Activated T-cell treated with anti-CD3 and anti-CD28 coated beads, Interleukin-2, amount 50 U/mL, for 72 hours (primary cell): ENCODE measurements around the gene MPZL2. TPM values are rescaled to one million over a fixed set of nuclear protein-coding genes. Genes with fewer than 3 reads are reported as not detected.

Experiments used
- ATAC-seq, 2 donors: fragments of 150-1000 bp; cut with Tn5 transposase; replicated peaks in 1 of 2; 2 replicates each; pipeline ENCODE4 v1.10.0; 2021; ENCODE audit warnings: moderate library complexity in 2 of 2, mild to moderate bottlenecking in 1 of 2
- DNase-seq, 2 donors: peaks; one replicate each; pipeline ENCODE4 v3.0.0; 2021 to 2022; ENCODE audit warnings: mixed read lengths in 1 of 2
- H3K27ac Mint-ChIP-seq: one replicate; pipeline ENCODE4 v1.8.0; 2022; ENCODE audit warnings: mild to moderate bottlenecking, moderate library complexity, mixed read lengths
- H3K27me3 Mint-ChIP-seq: one replicate; pipeline ENCODE4 v1.8.0; 2022; ENCODE audit warnings: low read depth, mixed read lengths
- H3K36me3 Mint-ChIP-seq, 2 donors: one replicate each; pipeline ENCODE4 v1.8.0; 2022; ENCODE audit warnings: mixed read lengths in 2 of 2, mild to moderate bottlenecking in 1 of 2; ENCODE audit not compliant: insufficient read depth in 2 of 2
- H3K4me1 Mint-ChIP-seq: one replicate; pipeline ENCODE4 v1.8.0; 2022; ENCODE audit warnings: low read depth, mixed read lengths
- H3K4me3 Mint-ChIP-seq, 2 donors: one replicate each; pipeline ENCODE4 v1.8.0; 2022; ENCODE audit warnings: mild to moderate bottlenecking in 2 of 2, mixed read lengths in 2 of 2, moderate library complexity in 2 of 2
- H3K9me3 Mint-ChIP-seq, 2 donors: one replicate each; pipeline ENCODE4 v1.8.0; 2022; ENCODE audit warnings: mixed read lengths in 2 of 2
- total RNA-seq, 2 donors: library from RNA; stranded (reverse); gene quantifications; one replicate each; pipeline ENCODE4 v1.2.3, GENCODE V29; 2022

The MPZL2 gene
- total RNA-seq, 2 donors from 2014 or later = 10.1 to 12.9 TPM

- Mint-ChIP-seq H3K9me3 (no peaks in the 10 kb centered on the region), H3K4me1 (peaks cover 26% of the 10 kb centered on the region), H3K4me3 (peak overlapping the region; percentile 9 to 59), H3K36me3 (peaks cover 22 to 40% of the 10 kb centered on the region in 2 donors), H3K27ac (peak overlapping the region; percentile 49), H3K27me3 (no peaks in the 10 kb centered on the region)
- ATAC-seq (peak; percentile 0 to 3), DNase-seq (no peak)
Measured at GRCh38 chr11:118233377-118233776, 30.7 kb downstream of the MPZL2 start.

- DNase-seq = peak; percentile 68 to 80
- no peaks in the 10 kb centered on the region for H3K9me3 Mint-ChIP-seq
- H3K27me3 Mint-ChIP-seq = no peaks in the 10 kb centered on the region
- H3K4me3 Mint-ChIP-seq = peak overlapping the region; percentile 41 to 59
- peak; percentile 86 to 88 for ATAC-seq
- peaks cover 25 to 39% of the 10 kb centered on the region in 2 donors for H3K36me3 Mint-ChIP-seq
- H3K27ac Mint-ChIP-seq = peak overlapping the region; percentile 49
- H3K4me1 Mint-ChIP-seq = peaks cover 19% of the 10 kb centered on the region
Measured at GRCh38 chr11:118232659-118233058, 31.4 kb downstream of the MPZL2 start.

GRCh38 chr11:118231461-118231860 is 32.6 kb downstream of the MPZL2 start:
- Mint-ChIP-seq H3K9me3 (peaks cover 0 to 2% of the 10 kb centered on the region in 2 donors), H3K27me3 (no peaks in the 10 kb centered on the region), H3K4me3 (no peak overlapping the region), H3K4me1 (peaks cover 7% of the 10 kb centered on the region), H3K36me3 (peaks cover 30 to 40% of the 10 kb centered on the region in 2 donors), H3K27ac (no peak overlapping the region)
- no peak for ATAC-seq
- DNase-seq = peak in 1 of 2 donors; percentile 3

DNA sequence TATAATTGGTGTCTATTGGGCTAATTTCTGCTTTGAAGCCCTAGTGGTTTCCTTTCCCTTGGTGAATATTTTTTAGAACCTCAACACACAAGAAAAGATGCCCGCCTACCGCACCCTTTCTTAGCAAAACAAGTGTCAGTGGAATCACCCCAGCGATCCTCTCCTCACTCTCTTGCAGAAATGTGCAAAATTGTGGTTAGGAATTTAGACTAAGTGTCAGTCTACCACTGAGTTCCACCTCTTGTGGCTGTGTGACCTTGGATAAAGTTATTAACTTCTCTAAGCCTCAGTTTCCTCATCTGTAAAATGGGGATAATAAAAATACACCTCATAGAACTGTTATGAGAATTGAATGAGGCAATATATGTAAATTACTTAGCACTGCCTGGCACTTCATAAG is 34.0 kb downstream of the MPZL2 start:
- DNase-seq = no peak
- Mint-ChIP-seq H3K27me3 (no peaks in the 10 kb centered on the region), H3K4me3 (peak overlapping the region in 1 of 2 donors; percentile 19), H3K9me3 (peaks cover 4 to 7% of the 10 kb centered on the region in 2 donors), H3K36me3 (peaks cover 32 to 46% of the 10 kb centered on the region in 2 donors), H3K27ac (no peak overlapping the region), H3K4me1 (no peaks in the 10 kb centered on the region)
- no peak for ATAC-seq

DNA sequence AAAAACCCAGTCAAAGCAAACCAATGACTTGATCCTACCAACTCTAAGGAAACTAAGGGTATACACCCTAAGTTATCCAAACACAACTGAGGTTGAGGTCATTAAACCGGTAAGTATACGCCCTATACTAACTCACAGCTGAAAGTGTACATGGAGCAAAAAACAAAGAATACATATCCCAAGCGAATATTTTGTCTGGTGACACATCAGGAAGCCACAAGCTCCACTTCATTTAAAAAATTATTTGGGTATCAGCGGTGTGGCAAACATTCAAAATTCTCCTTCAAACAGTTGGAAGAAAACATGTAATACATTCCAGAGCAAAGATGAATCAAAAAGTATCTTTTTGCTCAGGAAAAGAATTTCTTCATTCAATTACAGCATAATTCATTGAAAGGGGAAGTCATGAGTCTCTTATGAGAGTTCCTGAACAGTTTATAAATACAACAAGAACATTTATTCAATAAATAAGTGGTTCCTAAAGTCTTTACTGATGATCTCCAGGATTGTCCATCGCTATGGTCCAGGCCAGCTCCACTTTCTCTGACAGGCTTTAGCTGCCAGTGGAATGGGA is 34.7 kb downstream of the MPZL2 start:
- peak overlapping the region; percentile 60 to 88 for H3K4me3 Mint-ChIP-seq
- DNase-seq = no peak
- H3K27me3 Mint-ChIP-seq = no peaks in the 10 kb centered on the region
- peaks cover 29 to 50% of the 10 kb centered on the region in 2 donors for H3K36me3 Mint-ChIP-seq
- H3K27ac Mint-ChIP-seq = no peak overlapping the region
- H3K9me3 Mint-ChIP-seq = peaks cover 4 to 7% of the 10 kb centered on the region in 2 donors
- H3K4me1 Mint-ChIP-seq = no peaks in the 10 kb centered on the region
- ATAC-seq = no peak

- Mint-ChIP-seq H3K9me3 (peaks cover 4 to 7% of the 10 kb centered on the region in 2 donors), H3K27ac (no peak overlapping the region), H3K4me3 (peak overlapping the region; percentile 60 to 88), H3K4me1 (peaks cover 7% of the 10 kb centered on the region), H3K27me3 (no peaks in the 10 kb centered on the region), H3K36me3 (peaks cover 27 to 48% of the 10 kb centered on the region in 2 donors)
- ATAC-seq = peak; percentile 3 to 14
- DNase-seq = peak; percentile 59 to 62
Measured at GRCh38 chr11:118227865-118228785, 36.0 kb downstream of the MPZL2 start.

DNA sequence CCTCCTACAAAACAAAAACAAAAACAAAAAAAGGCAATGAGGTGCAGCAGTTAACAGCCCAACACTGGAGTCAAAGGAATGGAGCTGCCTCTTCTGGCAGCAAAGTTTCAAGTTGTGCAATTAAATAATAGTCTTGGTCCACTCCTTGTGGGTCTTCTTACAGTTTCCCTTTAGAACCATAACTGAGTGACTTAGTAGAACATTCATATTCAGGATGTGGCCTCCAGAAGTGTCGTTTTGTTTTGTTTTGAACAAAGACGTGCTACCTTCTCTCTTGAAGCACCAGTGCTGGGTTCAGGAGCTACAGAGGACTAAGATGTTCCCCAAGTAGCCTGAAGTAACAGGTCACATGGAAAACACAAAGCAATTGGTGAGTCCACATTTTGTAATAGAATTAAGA is 37.3 kb downstream of the MPZL2 start:
- no peak overlapping the region for H3K27ac Mint-ChIP-seq
- DNase-seq (no peak), ATAC-seq (peak; percentile 14 to 19)
- peaks cover 26 to 57% of the 10 kb centered on the region in 2 donors for H3K36me3 Mint-ChIP-seq
- H3K27me3 Mint-ChIP-seq = no peaks in the 10 kb centered on the region
- peak overlapping the region; percentile 60 to 88 for H3K4me3 Mint-ChIP-seq
- peaks cover 4 to 7% of the 10 kb centered on the region in 2 donors for H3K9me3 Mint-ChIP-seq
- peaks cover 20% of the 10 kb centered on the region for H3K4me1 Mint-ChIP-seq

GRCh38 chr11:118226296-118226695 is 37.8 kb downstream of the MPZL2 start:
- no peaks in the 10 kb centered on the region for H3K27me3 Mint-ChIP-seq
- H3K4me3 Mint-ChIP-seq = peak overlapping the region; percentile 60 to 88
- H3K9me3 Mint-ChIP-seq = peaks cover 4 to 7% of the 10 kb centered on the region in 2 donors
- no peak overlapping the region for H3K27ac Mint-ChIP-seq
- H3K36me3 Mint-ChIP-seq = peaks cover 26 to 57% of the 10 kb centered on the region in 2 donors
- no peak for DNase-seq
- peaks cover 25% of the 10 kb centered on the region for H3K4me1 Mint-ChIP-seq
- ATAC-seq = no peak

DNA sequence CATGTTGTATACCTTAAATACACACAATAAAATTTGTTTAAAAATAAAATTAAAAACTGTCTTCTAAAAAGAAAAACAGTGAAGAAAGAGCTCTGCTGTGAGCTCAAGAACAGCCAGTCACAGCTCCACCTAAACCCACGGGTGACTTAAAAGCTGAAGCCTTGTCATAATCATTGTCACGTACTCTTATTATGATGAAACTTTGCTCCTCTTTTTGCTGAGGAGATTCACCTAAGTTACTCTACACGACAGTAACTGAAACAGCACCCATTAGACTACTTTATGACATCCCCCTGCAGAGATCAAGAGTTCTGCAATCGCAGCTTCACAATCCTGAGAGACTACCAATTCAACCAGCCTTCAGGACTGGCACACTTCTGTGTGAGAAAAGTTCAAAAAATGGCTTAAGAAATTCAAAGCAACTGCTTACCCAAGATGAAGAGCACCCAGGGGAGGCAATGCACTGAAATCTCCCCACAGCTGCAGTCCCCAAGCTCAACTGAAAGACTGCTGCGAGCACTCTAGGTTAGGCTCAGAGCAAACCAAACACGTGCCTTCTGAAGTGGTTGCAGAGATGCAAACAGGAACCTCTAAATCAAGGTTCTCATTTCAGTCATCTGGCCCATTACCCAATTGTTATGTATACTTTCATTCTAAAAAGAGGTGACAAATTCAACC is 39.4 kb downstream of the MPZL2 start, which contains the start of gene JAML:
Gene JAML, minus strand, starts transcription at position 501 of the 678 bp plus-strand sequence. CDS start 10,145 bp downstream, outside the sequence.
- no peaks in the 10 kb centered on the region for H3K27me3 Mint-ChIP-seq
- DNase-seq = peak; percentile 73 to 83
- H3K27ac Mint-ChIP-seq = no peak within 1 kb of the TSS

GRCh38 chr11:118223992-118224391 is 40.1 kb downstream of the MPZL2 start:
- peaks cover 28 to 65% of the 10 kb centered on the region in 2 donors for H3K36me3 Mint-ChIP-seq
- ATAC-seq (peak; percentile 5 to 18), DNase-seq (peak in 1 of 2 donors; percentile 36)
- H3K27me3 Mint-ChIP-seq = no peaks in the 10 kb centered on the region
- no peak overlapping the region for H3K27ac Mint-ChIP-seq
- peaks cover 4 to 7% of the 10 kb centered on the region in 2 donors for H3K9me3 Mint-ChIP-seq
- H3K4me1 Mint-ChIP-seq = peaks cover 48% of the 10 kb centered on the region
- peak overlapping the region; percentile 81 to 93 for H3K4me3 Mint-ChIP-seq

More for the DNA sequence above, 39.4 kb downstream of the MPZL2 start, which contains the start of gene JAML:
- Mint-ChIP-seq H3K4me1 (peaks cover 41% of the 10 kb centered on the region), H3K36me3 (peaks cover 26 to 66% of the 10 kb centered on the region in 2 donors), H3K9me3 (peaks cover 4 to 7% of the 10 kb centered on the region in 2 donors), H3K4me3 (peak within 1 kb of the TSS; percentile 81 to 93)
- ATAC-seq = peak; percentile 69 to 74

GRCh38 chr11:118223570-118223969 is 40.5 kb downstream of the MPZL2 start:
- ATAC-seq (peak in 1 of 2 donors; percentile 11), DNase-seq (no peak)
- Mint-ChIP-seq H3K4me3 (peak overlapping the region; percentile 81 to 93), H3K9me3 (peaks cover 4 to 7% of the 10 kb centered on the region in 2 donors), H3K27ac (no peak overlapping the region), H3K36me3 (peaks cover 31 to 67% of the 10 kb centered on the region in 2 donors), H3K4me1 (peaks cover 52% of the 10 kb centered on the region), H3K27me3 (no peaks in the 10 kb centered on the region)

DNA sequence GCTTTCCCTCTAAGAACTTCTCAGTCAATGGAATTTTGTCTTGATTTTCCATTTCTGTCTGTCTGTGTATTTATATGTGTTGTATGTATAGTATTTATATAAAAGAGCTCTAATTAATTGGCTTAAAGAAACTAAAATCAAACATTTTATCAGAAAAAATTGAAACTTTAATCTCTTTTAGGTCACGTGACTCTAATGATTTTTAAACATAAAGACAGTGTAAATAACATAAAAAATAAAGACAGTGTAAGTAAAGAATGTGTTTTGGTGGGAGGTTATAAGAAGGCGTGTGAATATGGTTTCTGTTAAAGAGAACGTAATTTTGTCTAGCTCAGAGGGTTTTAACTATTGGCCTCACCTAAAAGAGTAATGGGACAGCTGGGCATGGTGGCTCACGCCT is 41.7 kb downstream of the MPZL2 start:
- Mint-ChIP-seq H3K27ac (peak overlapping the region; percentile 97), H3K27me3 (no peaks in the 10 kb centered on the region), H3K9me3 (peaks cover 4 to 7% of the 10 kb centered on the region in 2 donors), H3K36me3 (peaks cover 26 to 71% of the 10 kb centered on the region in 2 donors), H3K4me1 (peaks cover 64% of the 10 kb centered on the region), H3K4me3 (peak overlapping the region; percentile 81 to 85)
- no peak for DNase-seq
- ATAC-seq = no peak
